ENCODE measurements around the gene GZMM. TPM values are rescaled to one million over a fixed set of nuclear protein-coding genes. Genes with fewer than 3 reads are reported as not detected.

The GZMM gene
- total and polyA plus RNA-seq, 2 of the 13 experiments (the other 11 are each of a cell fraction or from before 2014, with no cell fraction given): 0.07 TPM; not detected in 1

GRCh38 chr19:535017-535835 is 8.6 kb upstream of the GZMM start (continued):
- 0 out of 2 replicates have a peak, but pooled peaks have one; percentile 10 for TF ChIP-seq UBTF (CRISPR knock-in tag; IDR thresholded peaks at IDR 0.05)

DNA sequence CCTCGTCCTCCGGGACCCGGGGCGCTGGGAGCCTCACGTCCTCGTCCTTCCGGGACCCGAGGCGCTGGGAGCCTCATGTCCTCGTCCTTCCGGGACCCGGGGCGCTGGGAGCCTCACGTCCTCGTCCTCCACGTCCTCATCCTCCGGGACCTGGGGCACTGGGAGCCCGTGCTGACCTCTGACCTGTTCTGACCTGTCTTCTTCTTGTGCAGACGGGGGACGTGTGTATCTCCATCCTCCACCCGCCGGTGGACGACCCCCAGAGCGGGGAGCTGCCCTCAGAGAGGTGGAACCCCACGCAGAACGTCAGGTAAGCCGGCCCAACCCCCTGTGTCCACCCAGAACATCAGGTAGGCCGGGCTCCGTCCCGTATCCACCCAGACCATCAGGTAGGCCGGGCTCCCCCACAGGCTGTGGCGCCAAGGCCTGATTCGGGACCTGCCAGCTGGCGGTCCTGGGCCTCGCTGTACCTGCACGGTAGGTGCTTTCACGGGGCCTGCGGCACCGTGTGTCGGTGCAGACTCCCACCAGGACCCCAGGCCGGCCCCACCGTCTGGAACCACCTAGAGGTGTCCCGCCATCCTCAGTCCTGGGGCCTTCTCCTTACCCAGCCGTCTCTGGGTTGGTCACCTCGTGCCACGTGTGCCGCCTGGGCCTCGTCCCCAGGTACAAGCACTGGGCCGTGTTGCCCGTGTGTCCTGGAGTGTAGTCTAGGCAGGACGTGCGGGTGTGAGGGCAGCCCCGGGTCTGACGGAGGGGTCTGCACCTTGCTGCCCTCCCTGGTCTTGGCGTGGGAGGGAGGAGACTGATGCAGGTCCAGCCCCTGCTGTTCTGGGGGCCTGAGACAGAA is 7.6 kb upstream of the GZMM start:
- Histone ChIP-seq H2AFZ (ENCODE audit: low read length) (no peak overlapping the region), H3K9me3 (ENCODE audit: low read length) (no peaks in the 10 kb centered on the region), H3K4me1 (ENCODE audit: insufficient read depth, low read length) (peaks cover 23% of the 10 kb centered on the region), H3K4me3 (replicated peaks in 1 of 3; ENCODE audit: insufficient read depth in 1 of 3, low read depth in 2 of 3, low read length in 3 of 3) (no peak overlapping the region), H3K36me3 (replicated peaks in 1 of 2; ENCODE audit: control insufficient read depth in 1 of 2, insufficient read depth in 2 of 2, low read length in 2 of 2) (peaks cover 14 to 40% of the 10 kb centered on the region in 2 experiments; a peak in 4 of 5 replicates), H3K9ac (ENCODE audit: insufficient read depth, low read depth, low read length) (no peak overlapping the region), H3K27me3 (ENCODE audit: control insufficient read depth in 1 of 2, insufficient read depth in 2 of 2, low read length in 2 of 2) (no peaks in the 10 kb centered on the region), H4K20me1 (ENCODE audit: insufficient read depth, low read length) (peaks cover 27% of the 10 kb centered on the region; the same call in 1 of the 2 replicates), H3K79me2 (ENCODE audit: insufficient read depth, low read length) (peaks cover 37% of the 10 kb centered on the region), H3K27ac (ENCODE audit: extremely low read length, insufficient read depth, low read length) (no peak overlapping the region), H3K4me2 (ENCODE audit: low read depth, low read length) (no peak overlapping the region)
- in situ Hi-C loops (cut with HindIII; ENCODE audit: extremely low pct_ligation_motif_present, low pct_unique_long_range_greater_than_20kb) (no loop called here), intact Hi-C loops (cut with micrococcal nuclease; ENCODE audit: unreplicated experiment) (no loop called here)
- FAIRE-seq: no peak
- TF ChIP-seq AGO2 (optimal IDR thresholded peaks at IDR 0.05; ENCODE audit: low read depth, low read length) (peak; percentile 27), RBFOX2 (IDR thresholded peaks at IDR 0.05; ENCODE audit: low read depth, low read length) (peak; percentile 61)
- TF ChIP-seq, protein P1, sequence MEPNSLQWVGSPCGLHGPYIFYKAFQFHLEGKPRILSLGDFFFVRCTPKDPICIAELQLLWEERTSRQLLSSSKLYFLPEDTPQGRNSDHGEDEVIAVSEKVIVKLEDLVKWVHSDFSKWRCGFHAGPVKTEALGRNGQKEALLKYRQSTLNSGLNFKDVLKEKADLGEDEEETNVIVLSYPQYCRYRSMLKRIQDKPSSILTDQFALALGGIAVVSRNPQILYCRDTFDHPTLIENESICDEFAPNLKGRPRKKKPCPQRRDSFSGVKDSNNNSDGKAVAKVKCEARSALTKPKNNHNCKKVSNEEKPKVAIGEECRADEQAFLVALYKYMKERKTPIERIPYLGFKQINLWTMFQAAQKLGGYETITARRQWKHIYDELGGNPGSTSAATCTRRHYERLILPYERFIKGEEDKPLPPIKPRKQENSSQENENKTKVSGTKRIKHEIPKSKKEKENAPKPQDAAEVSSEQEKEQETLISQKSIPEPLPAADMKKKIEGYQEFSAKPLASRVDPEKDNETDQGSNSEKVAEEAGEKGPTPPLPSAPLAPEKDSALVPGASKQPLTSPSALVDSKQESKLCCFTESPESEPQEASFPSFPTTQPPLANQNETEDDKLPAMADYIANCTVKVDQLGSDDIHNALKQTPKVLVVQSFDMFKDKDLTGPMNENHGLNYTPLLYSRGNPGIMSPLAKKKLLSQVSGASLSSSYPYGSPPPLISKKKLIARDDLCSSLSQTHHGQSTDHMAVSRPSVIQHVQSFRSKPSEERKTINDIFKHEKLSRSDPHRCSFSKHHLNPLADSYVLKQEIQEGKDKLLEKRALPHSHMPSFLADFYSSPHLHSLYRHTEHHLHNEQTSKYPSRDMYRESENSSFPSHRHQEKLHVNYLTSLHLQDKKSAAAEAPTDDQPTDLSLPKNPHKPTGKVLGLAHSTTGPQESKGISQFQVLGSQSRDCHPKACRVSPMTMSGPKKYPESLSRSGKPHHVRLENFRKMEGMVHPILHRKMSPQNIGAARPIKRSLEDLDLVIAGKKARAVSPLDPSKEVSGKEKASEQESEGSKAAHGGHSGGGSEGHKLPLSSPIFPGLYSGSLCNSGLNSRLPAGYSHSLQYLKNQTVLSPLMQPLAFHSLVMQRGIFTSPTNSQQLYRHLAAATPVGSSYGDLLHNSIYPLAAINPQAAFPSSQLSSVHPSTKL (CRISPR knock-in tag; IDR thresholded peaks at IDR 0.05): no peak
- no peak for ATAC-seq
- ChIA-PET CTCF (ENCODE audit: low intra/inter-chr PET ratio, low total read pairs) (no interaction called here), POLR2A (interaction anchor here (1.7 kb wide), 1 partner anchor 20 kb away, joined by 5 read pairs; no protein-coding TSS in a partner anchor)
- no peak for DNase-seq (ENCODE audit: low spot score)
- no TSS peak for BruUV-seq (replicated peaks)
- WGBS (ENCODE audit: low lambda C conversion rate): 97% methylated on average over 43 of the region's 55 CpGs

Data from HepG2 (cell line).